Testis (tissue), 2 donors: ENCODE measurements around the gene F5.

Experiments used
- POLR2A ChIP-seq: fragments of 450-650 bp; IDR thresholded peaks from one replicate; pipeline ENCODE4 v1.6.1; 2017; ENCODE audit warnings: antibody characterized with exemption, mild to moderate bottlenecking, moderate library complexity
- TF ChIP-seq, protein P1 (sequence below), 3 experiments: fragments of 450-650 bp in 2 of 3; fragments of 200-600 bp in 1 of 3; sonication (generic) in 1 of 3; IDR thresholded peaks; one replicate each; pipeline ENCODE4 v1.5.1; 2016 to 2019; ENCODE audit warnings: antibody characterized with exemption in 3 of 3, mild to moderate bottlenecking in 2 of 3, moderate library complexity in 1 of 3

DNA sequence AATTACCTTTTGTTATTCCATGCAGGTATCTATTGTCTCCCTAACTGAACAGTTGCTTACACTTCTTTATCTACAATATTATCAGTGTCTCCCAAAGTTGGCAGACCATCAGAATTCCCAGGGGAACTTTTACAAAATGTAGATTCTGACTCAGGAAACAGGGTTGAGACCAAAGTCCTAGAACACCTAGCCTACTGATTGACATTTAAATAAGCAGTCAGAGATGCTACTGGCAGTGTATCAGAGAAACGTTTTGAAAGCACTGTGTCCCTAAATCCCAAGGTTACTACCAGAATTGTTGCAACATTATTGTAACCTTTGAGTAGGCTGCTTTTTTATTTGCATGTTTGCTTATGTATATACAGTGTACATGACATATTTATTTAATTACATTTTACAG lies 1.8 kb upstream of the F5 start:
- TF ChIP-seq, protein P1, sequence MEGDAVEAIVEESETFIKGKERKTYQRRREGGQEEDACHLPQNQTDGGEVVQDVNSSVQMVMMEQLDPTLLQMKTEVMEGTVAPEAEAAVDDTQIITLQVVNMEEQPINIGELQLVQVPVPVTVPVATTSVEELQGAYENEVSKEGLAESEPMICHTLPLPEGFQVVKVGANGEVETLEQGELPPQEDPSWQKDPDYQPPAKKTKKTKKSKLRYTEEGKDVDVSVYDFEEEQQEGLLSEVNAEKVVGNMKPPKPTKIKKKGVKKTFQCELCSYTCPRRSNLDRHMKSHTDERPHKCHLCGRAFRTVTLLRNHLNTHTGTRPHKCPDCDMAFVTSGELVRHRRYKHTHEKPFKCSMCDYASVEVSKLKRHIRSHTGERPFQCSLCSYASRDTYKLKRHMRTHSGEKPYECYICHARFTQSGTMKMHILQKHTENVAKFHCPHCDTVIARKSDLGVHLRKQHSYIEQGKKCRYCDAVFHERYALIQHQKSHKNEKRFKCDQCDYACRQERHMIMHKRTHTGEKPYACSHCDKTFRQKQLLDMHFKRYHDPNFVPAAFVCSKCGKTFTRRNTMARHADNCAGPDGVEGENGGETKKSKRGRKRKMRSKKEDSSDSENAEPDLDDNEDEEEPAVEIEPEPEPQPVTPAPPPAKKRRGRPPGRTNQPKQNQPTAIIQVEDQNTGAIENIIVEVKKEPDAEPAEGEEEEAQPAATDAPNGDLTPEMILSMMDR (IDR thresholded peaks at IDR 0.05), result no peak
- TF ChIP-seq POLR2A, result no peak
